Activated CD8-positive, alpha-beta memory T cell treated with anti-CD3 and anti-CD28 coated beads, Interleukin-2, amount 10 ng/mL, durations not matched to agents 7 days and 5 days (primary cell): ENCODE measurements around the gene RIPOR1. TPM values are rescaled to one million over a fixed set of nuclear protein-coding genes. Genes with fewer than 3 reads are reported as not detected.

ENCODE experiments used
- ATAC-seq: fragments of 150-1000 bp; cut with Tn5 transposase; one replicate; pipeline ENCODE4 v1.10.0; 2021; ENCODE audit warnings: moderate library complexity
- CTCF ChIA-PET: fragments of 350-600 bp; sonication (Branson Sonifier 250); formaldehyde crosslinking; loops from one replicate; lab custom pipeline; 2021; ENCODE audit warnings: antibody characterized with exemption; lab: Charles Lee
- DNase-seq: peaks from one replicate; pipeline ENCODE4 v3.0.0-alpha.2; 2020
- H3K27ac Mint-ChIP-seq: one replicate; pipeline ENCODE4 v1.8.0; 2021; ENCODE audit warnings: mild to moderate bottlenecking, mixed read lengths
- H3K27me3 Mint-ChIP-seq: one replicate; pipeline ENCODE4 v1.8.0; 2021; ENCODE audit warnings: mixed read lengths
- H3K36me3 Mint-ChIP-seq: one replicate; pipeline ENCODE4 v1.8.0; 2021; ENCODE audit warnings: mild to moderate bottlenecking, mixed read lengths
- H3K4me1 Mint-ChIP-seq: one replicate; pipeline ENCODE4 v1.8.0; 2021; ENCODE audit warnings: mixed read lengths
- H3K4me3 Mint-ChIP-seq: one replicate; pipeline ENCODE4 v1.8.0; 2021; ENCODE audit warnings: mild to moderate bottlenecking, moderate library complexity, mixed read lengths
- H3K9me3 Mint-ChIP-seq: one replicate; pipeline ENCODE4 v1.8.0; 2022; ENCODE audit warnings: low read depth, mixed read lengths
- total RNA-seq, 2 experiments: library from RNA; stranded (reverse); gene quantifications; one replicate each; pipeline ENCODE4 v1.2.3, GENCODE V29; 2021

Gene RIPOR1
- total RNA-seq, 2 experiments from 2014 or later = 14.3 to 17.8 TPM

GRCh38 chr16:67571981-67572431 lies 43.4 kb downstream of the RIPOR1 start:
- Mint-ChIP-seq H3K9me3 (no peaks in the 10 kb centered on the region), H3K4me3 (no peak overlapping the region), H3K27me3 (no peaks in the 10 kb centered on the region), H3K27ac (no peak overlapping the region), H3K36me3 (peaks cover 40% of the 10 kb centered on the region), H3K4me1 (peaks cover 8% of the 10 kb centered on the region)
- ATAC-seq = no peak
- no peak for DNase-seq
- CTCF ChIA-PET = interaction anchor here (0.7 to 19.2 kb wide), 5 partner anchors 9 to 73 kb away, joined by 3 to 360 read pairs (median 4); partner anchors contain the start of genes CARMIL2 and CTCF

- CTCF ChIA-PET = interaction anchor here (0.8 to 1.2 kb wide), 4 partner anchors 17 to 65 kb away, joined by 3 to 5 read pairs (median 4); partner anchors contain the start of genes CARMIL2 and CTCF
- DNase-seq (no peak), ATAC-seq (no peak)
- Mint-ChIP-seq H3K4me3 (no peak overlapping the region), H3K36me3 (peaks cover 30% of the 10 kb centered on the region), H3K27me3 (no peaks in the 10 kb centered on the region), H3K9me3 (no peaks in the 10 kb centered on the region), H3K27ac (no peak overlapping the region), H3K4me1 (peaks cover 6% of the 10 kb centered on the region)
Observed at GRCh38 chr16:67579686-67580085, 51.1 kb downstream of the RIPOR1 start.

- Mint-ChIP-seq H3K9me3 (no peaks in the 10 kb centered on the region), H3K36me3 (peaks cover 26% of the 10 kb centered on the region), H3K4me1 (peaks cover 7% of the 10 kb centered on the region), H3K27ac (no peak overlapping the region), H3K27me3 (no peaks in the 10 kb centered on the region), H3K4me3 (no peak overlapping the region)
- CTCF ChIA-PET = interaction anchor here (0.6 to 1.1 kb wide), 5 partner anchors 18 to 354 kb away, joined by 3 to 5 read pairs (median 3); partner anchors contain the start of genes CARMIL2 and CTCF
- no peak for ATAC-seq
- DNase-seq = no peak
Observed at GRCh38 chr16:67580202-67580601, 51.6 kb downstream of the RIPOR1 start.

GRCh38 chr16:67593288-67593687 lies 64.7 kb downstream of the RIPOR1 start:
- no peak overlapping the region for H3K27ac Mint-ChIP-seq
- H3K27me3 Mint-ChIP-seq = no peaks in the 10 kb centered on the region
- no peak for ATAC-seq
- no peaks in the 10 kb centered on the region for H3K9me3 Mint-ChIP-seq
- H3K36me3 Mint-ChIP-seq = peaks cover 3% of the 10 kb centered on the region
- H3K4me1 Mint-ChIP-seq = peaks cover 29% of the 10 kb centered on the region
- no peak for DNase-seq
- H3K4me3 Mint-ChIP-seq = no peak overlapping the region
- CTCF ChIA-PET = interaction anchor here (0.6 to 1.9 kb wide), 5 partner anchors 8 to 72 kb away, joined by 3 to 5 read pairs (median 4); no protein-coding TSS in a partner anchor

- Mint-ChIP-seq H3K4me1 (peaks cover 29% of the 10 kb centered on the region), H3K27me3 (no peaks in the 10 kb centered on the region), H3K4me3 (no peak overlapping the region), H3K9me3 (no peaks in the 10 kb centered on the region), H3K27ac (no peak overlapping the region), H3K36me3 (peaks cover 3% of the 10 kb centered on the region)
- DNase-seq = no peak
- CTCF ChIA-PET = interaction anchor here (0.6 to 1.4 kb wide), 5 partner anchors 9 to 19 kb away, joined by 3 to 4 read pairs (median 3); no protein-coding TSS in a partner anchor
- no peak for ATAC-seq
Observed at GRCh38 chr16:67593701-67594100, 65.1 kb downstream of the RIPOR1 start.

GRCh38 chr16:67594256-67594915 lies 65.8 kb downstream of the RIPOR1 start:
- ATAC-seq (no peak), DNase-seq (no peak)
- Mint-ChIP-seq H3K27me3 (no peaks in the 10 kb centered on the region), H3K36me3 (peaks cover 3% of the 10 kb centered on the region), H3K27ac (peak overlapping the region; percentile 53), H3K4me1 (peaks cover 29% of the 10 kb centered on the region), H3K4me3 (no peak overlapping the region), H3K9me3 (no peaks in the 10 kb centered on the region)
- CTCF ChIA-PET = interaction anchor here (0.5 to 1.4 kb wide), 9 partner anchors 9 to 50 kb away, joined by 3 to 6 read pairs (median 3); partner anchors contain the start of gene CARMIL2

- DNase-seq (no peak), ATAC-seq (peak; percentile 51)
- no peaks in the 10 kb centered on the region for H3K9me3 Mint-ChIP-seq
- H3K27me3 Mint-ChIP-seq = no peaks in the 10 kb centered on the region
- CTCF ChIA-PET = interaction anchor here (0.5 to 1.2 kb wide), 5 partner anchors 19 to 50 kb away, joined by 3 to 6 read pairs (median 3); partner anchors contain the start of gene CARMIL2
- peaks cover 32% of the 10 kb centered on the region for H3K4me1 Mint-ChIP-seq
- H3K4me3 Mint-ChIP-seq = no peak overlapping the region
- H3K27ac Mint-ChIP-seq = peak overlapping the region; percentile 58
- H3K36me3 Mint-ChIP-seq = peaks cover 3% of the 10 kb centered on the region
Observed at GRCh38 chr16:67594956-67595355, 66.3 kb downstream of the RIPOR1 start.

Other genes with a start within 250 kb of the RIPOR1 start
- gene PLEKHG4, start 249.3 kb upstream of the RIPOR1 start, total RNA-seq = 10 to 100 TPM in 1 of 2 experiments, 1 to 10 TPM in 1; 7.7 to 12.8 TPM
- gene KCTD19, start 202.1 kb upstream of the RIPOR1 start, total RNA-seq = 1 to 10 TPM; 1.1 to 3.3 TPM
- gene LRRC36, start 202.0 kb upstream of the RIPOR1 start, total RNA-seq = 1 to 10 TPM in 1 of 2 experiments, under 1 TPM in 1; 0.45 to 1.0 TPM
- not detected for gene TPPP3, start 135.3 kb upstream of the RIPOR1 start, total RNA-seq
- under 1 TPM; 0.41 to 0.49 TPM for gene ZDHHC1, start 112.4 kb upstream of the RIPOR1 start, total RNA-seq
- gene HSD11B2, start 97.7 kb upstream of the RIPOR1 start, total RNA-seq = under 1 TPM in 1 of 2 experiments, not detected in 1; 0.14 TPM
- 10 to 100 TPM; 42.1 to 58.3 TPM for gene ATP6V0D1, start 47.7 kb upstream of the RIPOR1 start, total RNA-seq
- gene AGRP, start 45.3 kb upstream of the RIPOR1 start, total RNA-seq = not detected
- 10 to 100 TPM; 74.0 to 81.8 TPM for gene CTCF, start 33.7 kb downstream of the RIPOR1 start, total RNA-seq
- 100 to 1,000 TPM; 154 to 174 TPM for gene CARMIL2, start 116.3 kb downstream of the RIPOR1 start, total RNA-seq
- gene ACD, start 131.4 kb downstream of the RIPOR1 start, total RNA-seq = 10 to 100 TPM; 49.7 to 58.1 TPM
- gene PARD6A, start 132.1 kb downstream of the RIPOR1 start, total RNA-seq = 10 to 100 TPM; 15.2 to 15.5 TPM
- gene ENKD1, start 137.9 kb downstream of the RIPOR1 start, total RNA-seq = 1 to 10 TPM; 6.2 to 8.0 TPM
- gene C16orf86, start 138.0 kb downstream of the RIPOR1 start, total RNA-seq = 1 to 10 TPM; 4.1 to 5.1 TPM
- 10 to 100 TPM; 15.1 to 15.8 TPM for gene GFOD2, start 190.5 kb downstream of the RIPOR1 start, total RNA-seq